ENCODE measurements around the gene RTL5. TPM values are rescaled to one million over a fixed set of nuclear protein-coding genes. Genes with fewer than 3 reads are reported as not detected.

The RTL5 gene
- total RNA-seq, 2 experiments from 2014 or later, result not detected

DNA sequence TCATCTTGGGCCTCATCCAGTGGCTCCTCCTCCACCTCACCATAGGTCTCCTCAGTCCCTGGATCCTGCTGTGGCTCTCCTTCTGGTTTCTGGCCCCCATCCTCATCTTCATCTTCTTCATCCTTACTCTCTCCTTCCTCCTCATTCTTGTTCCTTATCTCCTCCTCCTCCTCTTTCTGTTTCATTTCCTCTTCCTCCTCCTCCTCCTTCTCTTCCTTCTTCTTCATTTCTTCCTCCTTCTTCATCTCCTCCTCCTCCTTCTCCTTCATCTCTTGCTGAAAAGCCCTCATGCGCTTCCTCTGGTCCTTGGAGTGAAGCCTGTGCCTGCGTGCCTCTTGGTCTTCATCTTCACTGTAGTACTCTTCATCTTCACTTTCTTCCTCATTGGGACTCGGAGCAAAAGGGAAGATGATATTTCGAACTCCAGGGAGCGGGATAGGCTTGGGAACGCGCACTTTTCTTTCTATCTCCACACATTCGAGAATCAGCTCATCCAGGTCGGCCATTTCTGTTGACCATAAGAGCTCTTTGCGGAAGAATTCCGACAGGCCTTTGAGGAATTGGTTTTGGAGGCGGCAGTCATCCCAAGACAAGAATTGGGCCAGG lies 1.5 kb downstream of the RTL5 start:
- H3K4me1 ChIP-seq (ENCODE audit: insufficient read depth, low read length, poor library complexity, severe bottlenecking), result no peaks in the 10 kb centered on the region
- H3K9me3 ChIP-seq (ENCODE audit: low read length), result no peaks in the 10 kb centered on the region
- intact Hi-C loops (cut with micrococcal nuclease; ENCODE audit: unreplicated experiment), result no loop called here
- TF ChIP-seq, protein P1, sequence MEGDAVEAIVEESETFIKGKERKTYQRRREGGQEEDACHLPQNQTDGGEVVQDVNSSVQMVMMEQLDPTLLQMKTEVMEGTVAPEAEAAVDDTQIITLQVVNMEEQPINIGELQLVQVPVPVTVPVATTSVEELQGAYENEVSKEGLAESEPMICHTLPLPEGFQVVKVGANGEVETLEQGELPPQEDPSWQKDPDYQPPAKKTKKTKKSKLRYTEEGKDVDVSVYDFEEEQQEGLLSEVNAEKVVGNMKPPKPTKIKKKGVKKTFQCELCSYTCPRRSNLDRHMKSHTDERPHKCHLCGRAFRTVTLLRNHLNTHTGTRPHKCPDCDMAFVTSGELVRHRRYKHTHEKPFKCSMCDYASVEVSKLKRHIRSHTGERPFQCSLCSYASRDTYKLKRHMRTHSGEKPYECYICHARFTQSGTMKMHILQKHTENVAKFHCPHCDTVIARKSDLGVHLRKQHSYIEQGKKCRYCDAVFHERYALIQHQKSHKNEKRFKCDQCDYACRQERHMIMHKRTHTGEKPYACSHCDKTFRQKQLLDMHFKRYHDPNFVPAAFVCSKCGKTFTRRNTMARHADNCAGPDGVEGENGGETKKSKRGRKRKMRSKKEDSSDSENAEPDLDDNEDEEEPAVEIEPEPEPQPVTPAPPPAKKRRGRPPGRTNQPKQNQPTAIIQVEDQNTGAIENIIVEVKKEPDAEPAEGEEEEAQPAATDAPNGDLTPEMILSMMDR (conservative IDR thresholded peaks at IDR 0.05; ENCODE audit: low read length), result no peak
- no peak for TF ChIP-seq EZH2phosphoT487 (IDR thresholded peaks at IDR 0.05; ENCODE audit: borderline replicate concordance, low read depth, low read length)
- CTCF ChIA-PET (ENCODE audit: unreplicated experiment), result no interaction called here
- H3K4me2 ChIP-seq (ENCODE audit: low read length), result no peak overlapping the region
- no peaks in the 10 kb centered on the region for H3K36me3 ChIP-seq (ENCODE audit: insufficient read depth, low read length)
- no peak overlapping the region for H3K4me3 ChIP-seq (ENCODE audit: low read depth, low read length, poor library complexity, severe bottlenecking)
- no peaks in the 10 kb centered on the region for H3K9me2 ChIP-seq (ENCODE audit: insufficient read depth, low read length)
- POLR2A ChIA-PET, result no interaction called here
- no peak for DNase-seq (ENCODE audit: low spot score)
- H3K27ac ChIP-seq (ENCODE audit: low read depth, low read length, poor library complexity, severe bottlenecking), result no peak overlapping the region
- H2AFZ ChIP-seq (ENCODE audit: low read length), result no peak overlapping the region
- H3K79me2 ChIP-seq (ENCODE audit: insufficient read depth, low read depth, low read length), result no peaks in the 10 kb centered on the region
- no TSS peak for BruUV-seq (replicated peaks)
- H4K20me1 ChIP-seq (ENCODE audit: insufficient read depth, low read length), result no peaks in the 10 kb centered on the region

DNA sequence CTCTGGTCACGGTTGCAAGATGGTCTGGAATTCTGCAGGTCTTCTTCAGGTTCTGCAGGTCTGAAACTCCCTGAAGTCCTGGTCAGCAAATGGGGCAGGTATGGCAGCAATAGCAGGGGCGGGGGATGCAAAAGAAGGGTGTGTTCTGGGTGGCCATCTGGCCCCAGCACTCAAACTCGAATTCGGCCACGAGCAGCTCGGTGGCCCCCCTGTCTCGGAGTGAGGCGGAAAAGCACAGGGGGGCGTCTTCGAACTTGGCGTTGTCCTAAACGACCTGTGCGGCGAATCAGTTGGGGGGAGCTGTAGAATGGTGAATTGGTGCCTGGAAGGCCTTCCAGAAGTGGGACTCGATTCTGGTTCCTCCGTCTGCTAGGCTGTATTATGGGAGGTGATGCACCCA lies 2.1 kb downstream of the RTL5 start:
- H3K9me2 ChIP-seq (ENCODE audit: insufficient read depth, low read length), result no peaks in the 10 kb centered on the region
- H3K9me3 ChIP-seq (ENCODE audit: low read length), result no peaks in the 10 kb centered on the region
- TF ChIP-seq, protein P1 (conservative IDR thresholded peaks at IDR 0.05; ENCODE audit: low read length), result no peak
- no peak for TF ChIP-seq EZH2phosphoT487 (IDR thresholded peaks at IDR 0.05; ENCODE audit: borderline replicate concordance, low read depth, low read length)
- ChIA-PET POLR2A (no interaction called here), CTCF (ENCODE audit: unreplicated experiment) (no interaction called here)
- H3K4me1 ChIP-seq (ENCODE audit: insufficient read depth, low read length, poor library complexity, severe bottlenecking), result no peaks in the 10 kb centered on the region
- intact Hi-C loops (cut with micrococcal nuclease; ENCODE audit: unreplicated experiment), result loop anchor here (5.0 kb wide), 1 partner anchor 132 kb away; no protein-coding TSS in a partner anchor
- H4K20me1 ChIP-seq (ENCODE audit: insufficient read depth, low read length), result no peaks in the 10 kb centered on the region
- H2AFZ ChIP-seq (ENCODE audit: low read length), result no peak overlapping the region
- no TSS peak for BruUV-seq (replicated peaks)
- no peak for DNase-seq (ENCODE audit: low spot score)
- H3K36me3 ChIP-seq (ENCODE audit: insufficient read depth, low read length), result no peaks in the 10 kb centered on the region
- H3K27ac ChIP-seq (ENCODE audit: low read depth, low read length, poor library complexity, severe bottlenecking), result no peak overlapping the region
- no peak overlapping the region for H3K4me2 ChIP-seq (ENCODE audit: low read length)
- H3K79me2 ChIP-seq (ENCODE audit: insufficient read depth, low read depth, low read length), result no peaks in the 10 kb centered on the region
- no peak overlapping the region for H3K4me3 ChIP-seq (ENCODE audit: low read depth, low read length, poor library complexity, severe bottlenecking)

DNA sequence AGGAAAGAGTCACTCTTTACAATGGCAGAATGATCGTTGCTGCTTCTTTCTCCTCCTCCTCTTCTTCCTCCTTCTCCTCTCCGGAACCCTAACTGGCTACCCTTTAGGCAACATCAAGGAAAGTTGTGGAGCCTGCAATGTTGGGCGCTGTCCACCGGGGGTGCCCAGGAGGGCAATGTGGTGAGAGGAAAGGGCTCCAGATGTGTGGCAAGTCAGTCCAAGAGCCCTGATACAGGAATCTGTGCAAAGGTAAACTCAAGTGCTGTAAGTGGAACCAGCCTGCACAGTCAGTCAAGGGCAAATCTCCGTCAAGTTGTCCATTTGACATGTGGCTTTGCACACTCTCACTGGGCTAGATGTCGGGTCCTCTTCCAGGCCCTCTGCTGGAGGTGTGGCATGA lies 2.8 kb downstream of the RTL5 start:
- Histone ChIP-seq H3K4me3 (ENCODE audit: low read depth, low read length, poor library complexity, severe bottlenecking) (no peak overlapping the region), H3K4me2 (ENCODE audit: low read length) (no peak overlapping the region), H3K27ac (ENCODE audit: low read depth, low read length, poor library complexity, severe bottlenecking) (no peak overlapping the region), H4K20me1 (ENCODE audit: insufficient read depth, low read length) (no peaks in the 10 kb centered on the region), H3K4me1 (ENCODE audit: insufficient read depth, low read length, poor library complexity, severe bottlenecking) (no peaks in the 10 kb centered on the region), H2AFZ (ENCODE audit: low read length) (no peak overlapping the region), H3K9me3 (ENCODE audit: low read length) (no peaks in the 10 kb centered on the region), H3K9me2 (ENCODE audit: insufficient read depth, low read length) (no peaks in the 10 kb centered on the region), H3K79me2 (ENCODE audit: insufficient read depth, low read depth, low read length) (no peaks in the 10 kb centered on the region), H3K36me3 (ENCODE audit: insufficient read depth, low read length) (no peaks in the 10 kb centered on the region)
- TF ChIP-seq EZH2phosphoT487 (IDR thresholded peaks at IDR 0.05; ENCODE audit: borderline replicate concordance, low read depth, low read length), result no peak
- TF ChIP-seq, protein P1 (conservative IDR thresholded peaks at IDR 0.05; ENCODE audit: low read length), result no peak; the same call in 1 of the 2 replicates
- DNase-seq (ENCODE audit: low spot score), result no peak
- POLR2A ChIA-PET, result no interaction called here
- intact Hi-C loops (cut with micrococcal nuclease; ENCODE audit: unreplicated experiment), result loop anchor here (5.0 kb wide), 1 partner anchor 132 kb away; no protein-coding TSS in a partner anchor
- CTCF ChIA-PET (ENCODE audit: unreplicated experiment), result no interaction called here
- no TSS peak for BruUV-seq (replicated peaks)
